ENCODE data around the gene HPGDS.

HPGDS gene

DNA sequence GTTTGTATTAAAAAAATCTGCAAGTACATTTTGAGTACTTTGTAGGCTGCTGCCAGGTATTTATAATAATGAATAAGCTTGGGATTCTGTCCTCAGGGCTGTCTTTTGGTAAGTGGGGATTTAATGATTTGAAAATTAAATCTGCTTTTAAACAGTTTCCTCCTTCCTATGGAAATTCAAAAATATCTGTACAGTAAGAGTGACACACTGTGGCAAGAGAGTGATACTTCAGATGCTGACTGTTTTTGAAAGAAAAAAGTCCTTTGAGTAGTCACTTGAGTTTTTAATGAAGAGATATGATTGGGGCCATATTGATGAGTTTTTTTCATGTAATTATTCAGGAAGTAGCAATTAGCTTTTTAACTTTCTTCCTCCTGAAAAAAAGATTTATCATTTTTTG is 85.8 kb downstream of the HPGDS start:
- DNase-seq (ENCODE audit: low read depth in 1 of 2, low spot score in 1 of 2): no peak

- DNase-seq (ENCODE audit: low read depth in 1 of 2, low spot score in 1 of 2): no peak
These were observed 86.4 kb downstream of the HPGDS start for GRCh38 chr4:94256144-94256783.

DNA sequence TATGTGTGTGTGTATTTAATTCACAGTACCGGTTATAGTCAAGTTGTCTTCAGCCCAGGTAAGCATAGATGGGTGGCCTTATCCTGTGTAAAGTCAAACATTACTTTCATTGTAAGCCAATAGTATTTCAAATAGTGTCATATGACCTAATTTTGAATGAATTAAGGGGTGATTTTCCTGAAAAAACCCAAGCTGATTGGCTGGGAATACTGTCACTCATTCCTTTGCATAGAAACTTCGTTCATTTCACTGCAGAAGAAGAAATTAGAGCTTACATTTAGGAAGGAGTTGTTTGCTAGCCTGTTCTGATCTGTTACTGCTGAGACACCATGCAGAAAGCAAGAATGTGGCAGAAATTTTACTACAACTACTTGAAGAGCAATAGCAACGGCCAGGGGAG is 89.6 kb downstream of the HPGDS start:
- no peak for DNase-seq (ENCODE audit: low read depth in 1 of 2, low spot score in 1 of 2)

DNA sequence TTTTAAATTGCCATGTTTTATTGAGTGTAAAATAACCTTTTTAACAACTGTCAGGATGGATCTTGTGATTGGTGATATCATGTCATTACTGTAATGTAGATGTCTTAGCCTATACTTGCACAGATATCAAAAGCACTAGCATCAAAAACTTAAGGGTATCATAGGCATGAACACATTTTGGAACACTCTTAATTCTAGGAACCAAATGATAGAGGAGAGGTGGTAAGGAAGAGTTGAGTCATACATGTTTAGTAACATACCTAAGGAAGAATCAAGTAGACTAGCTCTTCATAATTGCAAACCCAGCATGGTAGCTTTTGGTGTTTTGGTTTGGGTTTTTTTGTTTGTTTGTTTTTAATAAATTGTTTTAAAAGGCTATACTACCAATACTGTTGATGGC is 91.5 kb downstream of the HPGDS start:
- DNase-seq (ENCODE audit: low read depth in 1 of 2, low spot score in 1 of 2): no peak

Measured in activated T-helper 1 cell treated with anti-CD3 and anti-CD28 coated beads, Interleukin-2, amount 50 U/mL, for 16 hours (primary cell).